Activated naive CD4-positive, alpha-beta T cell treated with anti-CD3 and anti-CD28 coated beads for 36 hours (primary cell): ENCODE measurements around the gene UBXN7. TPM values are rescaled to one million over a fixed set of nuclear protein-coding genes. Genes with fewer than 3 reads are reported as not detected.
"Not testable (repeated sequence)": the region's sequence is repeated elsewhere in the genome, so short reads cannot be mapped to it uniquely, and the experiment has no call there.

Experiments used
- CTCF ChIA-PET: fragments of 350-600 bp; sonication (Branson Sonifier 250); formaldehyde crosslinking; loops from one replicate; lab custom pipeline; 2021; ENCODE audit warnings: antibody characterized with exemption; lab: Charles Lee
- DNase-seq: peaks from one replicate; pipeline ENCODE4 v3.0.0-alpha.2; 2020
- H3K27ac Mint-ChIP-seq: one replicate; pipeline ENCODE4 v1.8.0; 2021; ENCODE audit warnings: mild to moderate bottlenecking, mixed read lengths
- H3K27me3 Mint-ChIP-seq: one replicate; pipeline ENCODE4 v1.8.0; 2021; ENCODE audit warnings: low read depth, mixed read lengths
- H3K36me3 Mint-ChIP-seq: one replicate; pipeline ENCODE4 v1.8.0; 2021; ENCODE audit warnings: low read depth, mixed read lengths
- H3K4me1 Mint-ChIP-seq: one replicate; pipeline ENCODE4 v1.8.0; 2021; ENCODE audit warnings: low read depth, mixed read lengths
- H3K4me3 Mint-ChIP-seq: one replicate; pipeline ENCODE4 v1.8.0; 2021; ENCODE audit warnings: mild to moderate bottlenecking, moderate library complexity, mixed read lengths
- H3K9me3 Mint-ChIP-seq: one replicate; pipeline ENCODE4 v1.8.0; 2021; ENCODE audit warnings: mixed read lengths
- intact Hi-C: fragments of 100-400 bp; cut with micrococcal nuclease; formaldehyde crosslinking; loops from one replicate; pipeline ENCODE4 v1.15.1; 2023
- total RNA-seq, 2 experiments: library from RNA; stranded (reverse); gene quantifications; one replicate each; pipeline ENCODE4 v1.2.3, GENCODE V29; 2021

UBXN7 gene
- total RNA-seq, 2 experiments from 2014 or later = 54.2 to 62.5 TPM

DNA sequence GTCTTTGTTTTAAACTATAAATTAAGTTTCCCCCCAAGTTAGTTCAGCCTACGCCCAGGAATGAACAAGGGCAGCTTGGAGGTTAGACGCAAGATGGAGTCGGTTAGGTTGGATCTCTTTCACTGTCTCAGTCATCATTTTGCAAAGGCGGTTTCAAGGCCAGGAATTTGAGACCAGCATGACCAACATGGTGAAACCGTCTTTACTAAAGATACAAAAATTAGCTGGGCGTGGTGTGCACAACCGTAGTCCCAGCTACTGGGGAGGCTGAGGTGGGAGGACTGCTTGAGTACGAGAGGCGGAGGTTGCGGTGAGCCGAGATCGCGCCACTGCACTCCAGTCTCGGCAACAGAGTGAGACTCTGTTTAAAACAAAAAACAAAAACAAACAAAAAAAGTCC is 88.3 kb downstream of the UBXN7 start:
- H3K4me1 Mint-ChIP-seq, H3K27me3 Mint-ChIP-seq, H3K4me3 Mint-ChIP-seq, H3K36me3 Mint-ChIP-seq, H3K27ac Mint-ChIP-seq, CTCF ChIA-PET, DNase-seq, H3K9me3 Mint-ChIP-seq, intact Hi-C loops: not testable (repeated sequence)

- H3K9me3 Mint-ChIP-seq = no peaks in the 10 kb centered on the region
- CTCF ChIA-PET = interaction anchor here (0.6 kb wide), 1 partner anchor 199 kb away, joined by 5 read pairs; no protein-coding TSS in a partner anchor
Measured at GRCh38 chr3:196341137-196341536, 91.1 kb downstream of the UBXN7 start.

GRCh38 chr3:196340466-196340865 is 91.8 kb downstream of the UBXN7 start:
- no peaks in the 10 kb centered on the region for H3K9me3 Mint-ChIP-seq
- intact Hi-C loops = no loop called here
- CTCF ChIA-PET = interaction anchor here (0.6 kb wide), 1 partner anchor 116 kb away, joined by 4 read pairs; no protein-coding TSS in a partner anchor
- no peaks in the 10 kb centered on the region for H3K36me3 Mint-ChIP-seq
- no peak for DNase-seq
- H3K4me1 Mint-ChIP-seq = peaks cover 8% of the 10 kb centered on the region
- H3K27ac Mint-ChIP-seq = no peak overlapping the region
- H3K27me3 Mint-ChIP-seq = peaks cover 2% of the 10 kb centered on the region
- H3K4me3 Mint-ChIP-seq = no peak overlapping the region

More at GRCh38 chr3:196341137-196341536, 91.1 kb downstream of the UBXN7 start:
- no peak for DNase-seq
- Mint-ChIP-seq H3K27me3 (peaks cover 2% of the 10 kb centered on the region), H3K4me1 (peaks cover 8% of the 10 kb centered on the region), H3K27ac (no peak overlapping the region), H3K36me3 (peaks cover 3% of the 10 kb centered on the region), H3K4me3 (no peak overlapping the region)
- intact Hi-C loops = no loop called here

DNA sequence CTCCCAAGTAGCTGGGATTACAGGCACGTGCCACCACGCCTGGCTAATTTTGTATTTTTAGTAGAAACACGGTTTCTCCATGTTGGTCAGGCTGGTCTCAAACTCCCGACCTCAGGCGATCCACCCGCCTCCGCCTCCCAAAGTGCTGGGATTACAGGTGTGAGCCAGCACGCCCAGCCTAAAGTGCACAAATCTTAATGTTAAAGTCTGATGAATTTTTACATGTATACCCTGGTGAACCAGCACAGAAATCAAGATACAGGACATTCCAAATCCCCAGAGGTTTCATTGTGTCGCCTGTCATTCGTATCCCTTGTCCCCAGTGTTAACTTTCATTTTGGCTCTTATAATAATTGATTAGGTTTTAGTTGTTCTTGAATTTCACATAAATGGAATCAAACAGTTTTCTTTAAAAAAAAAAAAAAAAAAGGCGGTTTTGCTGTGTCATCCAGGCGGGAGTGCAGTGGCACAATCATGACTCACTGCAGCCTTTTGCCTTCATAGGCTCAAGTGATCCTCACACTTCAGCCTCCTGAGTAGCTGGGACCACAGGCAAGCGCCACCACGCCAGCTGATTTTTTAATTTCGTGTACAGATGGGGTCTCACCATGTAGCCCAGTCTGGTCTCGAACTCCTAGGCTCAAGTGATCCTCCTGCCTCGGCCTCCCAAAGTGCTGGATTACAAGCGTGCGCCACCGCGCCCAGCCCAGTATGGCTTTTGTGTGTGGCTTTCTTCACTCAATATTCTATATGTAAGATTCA is 92.6 kb downstream of the UBXN7 start:
- Mint-ChIP-seq H3K4me3 (no peak overlapping the region), H3K4me1 (peaks cover 8% of the 10 kb centered on the region), H3K27ac (no peak overlapping the region), H3K27me3 (peaks cover 2% of the 10 kb centered on the region), H3K9me3 (no peaks in the 10 kb centered on the region), H3K36me3 (no peaks in the 10 kb centered on the region)
- intact Hi-C loops = no loop called here
- CTCF ChIA-PET = interaction anchor here (0.6 kb wide), 1 partner anchor 116 kb away, joined by 4 read pairs; no protein-coding TSS in a partner anchor
- DNase-seq = no peak

DNA sequence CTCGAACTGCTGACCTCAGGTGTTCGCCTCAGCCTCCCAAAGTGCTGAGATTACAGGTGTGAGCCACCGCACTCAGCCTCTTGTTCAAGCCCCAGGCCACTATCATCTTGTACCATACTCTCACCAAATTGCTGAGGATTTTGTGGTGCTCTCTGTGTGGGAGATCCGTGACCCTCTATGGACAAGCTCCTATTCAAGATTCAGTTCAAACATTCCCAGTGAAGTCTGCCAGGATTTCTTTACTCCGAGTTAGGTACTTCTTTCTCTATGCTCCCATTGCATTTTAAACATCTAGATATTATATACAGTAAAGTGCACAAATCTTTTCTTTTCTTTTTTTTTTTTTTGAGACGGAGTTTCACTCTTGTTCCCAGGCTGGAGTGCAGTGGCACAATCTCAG is 93.2 kb downstream of the UBXN7 start:
- no peak for DNase-seq
- Mint-ChIP-seq H3K9me3 (no peaks in the 10 kb centered on the region), H3K27me3 (peaks cover 2% of the 10 kb centered on the region), H3K4me3 (no peak overlapping the region), H3K27ac (no peak overlapping the region), H3K36me3 (no peaks in the 10 kb centered on the region), H3K4me1 (peaks cover 8% of the 10 kb centered on the region)
- intact Hi-C loops = no loop called here
- CTCF ChIA-PET = interaction anchor here (0.6 kb wide), 1 partner anchor 198 kb away, joined by 3 read pairs; no protein-coding TSS in a partner anchor

GRCh38 chr3:196336319-196337145 is 95.7 kb downstream of the UBXN7 start:
- intact Hi-C loops = no loop called here
- no peak for DNase-seq
- H3K9me3 Mint-ChIP-seq = no peaks in the 10 kb centered on the region
- H3K27me3 Mint-ChIP-seq = peaks cover 2% of the 10 kb centered on the region
- no peak overlapping the region for H3K27ac Mint-ChIP-seq
- peaks cover 8% of the 10 kb centered on the region for H3K4me1 Mint-ChIP-seq
- CTCF ChIA-PET = interaction anchor here (0.6 to 1.2 kb wide), 2 partner anchors 14 to 82 kb away, joined by 3 read pairs; no protein-coding TSS in a partner anchor
- no peaks in the 10 kb centered on the region for H3K36me3 Mint-ChIP-seq
- H3K4me3 Mint-ChIP-seq = no peak overlapping the region

GRCh38 chr3:196335503-196335948 is 96.7 kb downstream of the UBXN7 start:
- Mint-ChIP-seq H3K4me3 (no peak overlapping the region), H3K27me3 (no peaks in the 10 kb centered on the region), H3K27ac (no peak overlapping the region), H3K4me1 (peaks cover 3% of the 10 kb centered on the region), H3K9me3 (no peaks in the 10 kb centered on the region), H3K36me3 (no peaks in the 10 kb centered on the region)
- intact Hi-C loops = no loop called here
- CTCF ChIA-PET = no interaction called here
- no peak for DNase-seq

- Mint-ChIP-seq H3K9me3 (no peaks in the 10 kb centered on the region), H3K36me3 (no peaks in the 10 kb centered on the region), H3K4me3 (no peak overlapping the region), H3K27ac (no peak overlapping the region), H3K4me1 (no peaks in the 10 kb centered on the region), H3K27me3 (no peaks in the 10 kb centered on the region)
- intact Hi-C loops = no loop called here
- DNase-seq = no peak
- CTCF ChIA-PET = interaction anchor here (0.5 to 0.6 kb wide), 2 partner anchors 43 to 180 kb away, joined by 3 to 4 read pairs; no protein-coding TSS in a partner anchor
Measured at GRCh38 chr3:196334982-196335381, 97.2 kb downstream of the UBXN7 start.

GRCh38 chr3:196332168-196332567 is 100.1 kb downstream of the UBXN7 start:
- Mint-ChIP-seq H3K27me3 (no peaks in the 10 kb centered on the region), H3K9me3 (no peaks in the 10 kb centered on the region), H3K36me3 (no peaks in the 10 kb centered on the region), H3K27ac (no peak overlapping the region), H3K4me1 (no peaks in the 10 kb centered on the region), H3K4me3 (no peak overlapping the region)
- no peak for DNase-seq
- intact Hi-C loops = no loop called here
- CTCF ChIA-PET = no interaction called here

GRCh38 chr3:196327405-196327804 is 104.8 kb downstream of the UBXN7 start:
- CTCF ChIA-PET = interaction anchor here (1.3 kb wide), 1 partner anchor 72 kb away, joined by 3 read pairs; no protein-coding TSS in a partner anchor
- intact Hi-C loops = no loop called here
- Mint-ChIP-seq H3K9me3 (no peaks in the 10 kb centered on the region), H3K4me3 (no peak overlapping the region), H3K36me3 (no peaks in the 10 kb centered on the region), H3K27ac (no peak overlapping the region), H3K4me1 (no peaks in the 10 kb centered on the region), H3K27me3 (no peaks in the 10 kb centered on the region)
- DNase-seq = no peak

DNA sequence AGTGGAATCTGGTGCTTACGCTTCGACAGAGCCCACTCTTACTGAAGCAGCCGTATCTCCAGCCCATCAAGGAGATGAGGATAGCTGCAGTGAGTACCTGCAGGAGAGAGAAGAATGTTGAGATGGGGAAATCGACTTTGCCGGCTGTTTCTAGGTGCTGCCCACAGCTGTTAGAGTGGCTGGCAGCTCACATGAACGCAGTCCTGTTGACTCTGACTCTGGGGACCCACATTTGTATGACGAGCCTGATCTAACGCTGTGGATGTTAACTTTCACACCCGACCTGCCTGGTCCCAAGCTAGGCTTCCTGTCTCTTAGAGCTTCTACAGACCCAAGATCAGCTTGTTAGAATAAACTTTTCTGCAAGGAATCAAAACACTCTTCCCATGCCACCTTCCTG is 105.3 kb downstream of the UBXN7 start:
- H3K9me3 Mint-ChIP-seq = no peaks in the 10 kb centered on the region
- CTCF ChIA-PET = no interaction called here

DNA sequence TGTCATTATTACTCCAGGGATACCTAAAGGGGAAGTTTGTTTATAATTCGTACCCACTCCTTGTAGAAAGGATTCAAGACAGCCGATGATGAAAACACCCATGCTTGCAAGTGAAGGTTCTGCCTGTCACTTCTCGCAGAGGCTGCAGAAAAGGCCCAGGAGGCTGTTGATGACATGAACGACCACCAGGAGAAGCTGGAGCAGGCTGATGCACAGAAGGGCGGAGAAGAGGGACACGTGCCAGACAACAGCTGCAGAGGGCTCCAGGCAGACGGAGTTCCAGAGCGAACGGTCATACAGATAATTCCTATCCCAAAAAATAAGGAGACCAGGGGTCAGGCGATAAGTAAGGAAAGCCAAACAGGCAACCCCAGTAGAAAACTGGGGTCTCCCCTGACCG is 108.5 kb downstream of the UBXN7 start:
- H3K9me3 Mint-ChIP-seq = no peaks in the 10 kb centered on the region
- no peaks in the 10 kb centered on the region for H3K27me3 Mint-ChIP-seq
- H3K4me1 Mint-ChIP-seq = peaks cover 9% of the 10 kb centered on the region
- H3K36me3 Mint-ChIP-seq = no peaks in the 10 kb centered on the region
- no peak overlapping the region for H3K27ac Mint-ChIP-seq
- intact Hi-C loops = no loop called here
- DNase-seq = no peak
- H3K4me3 Mint-ChIP-seq = no peak overlapping the region
- CTCF ChIA-PET = no interaction called here

More for the DNA sequence above, 105.3 kb downstream of the UBXN7 start:
- no peak for DNase-seq
- intact Hi-C loops = no loop called here
- H3K4me3 Mint-ChIP-seq = no peak overlapping the region
- H3K4me1 Mint-ChIP-seq = no peaks in the 10 kb centered on the region
- no peak overlapping the region for H3K27ac Mint-ChIP-seq
- H3K27me3 Mint-ChIP-seq = no peaks in the 10 kb centered on the region
- H3K36me3 Mint-ChIP-seq = no peaks in the 10 kb centered on the region
